GM21529 (cell line): ENCODE measurements around the gene CHIA.

Experiments used
- ATAC-seq: cut with Tn5 transposase; IDR thresholded peaks from one replicate; pipeline ENCODE4 v1.9.1; 2021; ENCODE audit not compliant: unreplicated experiment

Gene CHIA

GRCh38 chr1:111361761-111362160 is 71.1 kb downstream of the CHIA start:
- no peak for ATAC-seq

- ATAC-seq: no peak
These were observed 74.0 kb downstream of the CHIA start for GRCh38 chr1:111364690-111365089.

GRCh38 chr1:111366256-111366655 is 75.6 kb downstream of the CHIA start:
- ATAC-seq: no peak

- no peak for ATAC-seq
These were observed 78.5 kb downstream of the CHIA start for GRCh38 chr1:111369177-111369576.

GRCh38 chr1:111369645-111370044 is 79.0 kb downstream of the CHIA start:
- ATAC-seq: no peak
